Measurements from ENCODE around the gene SPAG8. TPM values are rescaled to one million over a fixed set of nuclear protein-coding genes. Genes with fewer than 3 reads are reported as not detected.

Gene SPAG8
- total RNA-seq, 2 donors from 2014 or later: 0.58 to 0.82 TPM

DNA sequence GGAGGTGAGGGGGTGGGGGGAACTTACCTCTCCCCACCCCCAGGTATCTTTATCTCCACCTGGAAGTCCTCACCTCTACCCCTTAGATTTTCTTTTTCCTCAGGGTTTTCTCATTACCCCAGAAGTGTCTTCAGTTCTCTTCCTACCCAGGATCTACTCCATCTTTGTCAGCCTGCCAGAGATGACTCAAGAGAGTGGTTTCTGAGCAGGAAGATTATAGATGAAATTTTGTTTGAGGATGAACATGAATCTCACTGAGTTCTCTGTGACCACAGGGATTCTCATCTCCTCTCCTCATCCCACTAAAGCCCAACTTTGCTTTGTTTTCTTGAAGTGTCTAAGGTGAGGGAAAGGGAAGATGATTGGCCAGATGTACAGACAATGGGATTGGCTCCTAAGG, 8.0 kb upstream of the SPAG8 start:
- Histone ChIP-seq H3K9me3 (no peaks in the 10 kb centered on the region), H3K36me3 (no peaks in the 10 kb centered on the region), H3K9ac (ENCODE audit: low read depth in 2 of 2, low read length in 2 of 2) (no peak overlapping the region), H3K27me3 (no peaks in the 10 kb centered on the region), H3K4me1 (no peaks in the 10 kb centered on the region), H3K4me3 (no peak overlapping the region), H3K27ac (no peak overlapping the region)
- TF ChIP-seq, protein P1, sequence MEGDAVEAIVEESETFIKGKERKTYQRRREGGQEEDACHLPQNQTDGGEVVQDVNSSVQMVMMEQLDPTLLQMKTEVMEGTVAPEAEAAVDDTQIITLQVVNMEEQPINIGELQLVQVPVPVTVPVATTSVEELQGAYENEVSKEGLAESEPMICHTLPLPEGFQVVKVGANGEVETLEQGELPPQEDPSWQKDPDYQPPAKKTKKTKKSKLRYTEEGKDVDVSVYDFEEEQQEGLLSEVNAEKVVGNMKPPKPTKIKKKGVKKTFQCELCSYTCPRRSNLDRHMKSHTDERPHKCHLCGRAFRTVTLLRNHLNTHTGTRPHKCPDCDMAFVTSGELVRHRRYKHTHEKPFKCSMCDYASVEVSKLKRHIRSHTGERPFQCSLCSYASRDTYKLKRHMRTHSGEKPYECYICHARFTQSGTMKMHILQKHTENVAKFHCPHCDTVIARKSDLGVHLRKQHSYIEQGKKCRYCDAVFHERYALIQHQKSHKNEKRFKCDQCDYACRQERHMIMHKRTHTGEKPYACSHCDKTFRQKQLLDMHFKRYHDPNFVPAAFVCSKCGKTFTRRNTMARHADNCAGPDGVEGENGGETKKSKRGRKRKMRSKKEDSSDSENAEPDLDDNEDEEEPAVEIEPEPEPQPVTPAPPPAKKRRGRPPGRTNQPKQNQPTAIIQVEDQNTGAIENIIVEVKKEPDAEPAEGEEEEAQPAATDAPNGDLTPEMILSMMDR (IDR thresholded peaks at IDR 0.05): no peak
- intact Hi-C loops (cut with DNase I): no loop called here
- DNase-seq: no peak

DNA sequence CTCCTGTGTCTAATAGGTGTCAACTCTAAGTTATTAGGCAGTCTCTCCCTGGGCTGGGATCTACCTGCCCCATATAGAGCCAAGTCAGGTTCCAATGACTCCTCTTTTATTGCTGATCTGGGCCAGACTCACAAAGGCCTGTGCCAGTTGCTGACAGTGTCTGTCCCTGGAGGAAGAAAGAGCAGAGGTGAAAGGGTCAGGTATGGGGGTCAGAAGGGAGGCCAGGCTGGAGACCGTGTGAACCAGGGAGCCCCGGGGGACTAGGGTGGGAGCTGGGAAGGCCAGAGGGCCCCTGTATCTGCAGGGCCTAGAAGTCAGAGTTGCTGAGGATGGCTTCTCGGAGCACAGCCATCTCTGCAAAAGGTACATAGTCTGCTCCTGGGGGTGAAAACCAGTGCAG, 6.3 kb upstream of the SPAG8 start:
- no peaks in the 10 kb centered on the region for H3K36me3 ChIP-seq
- H3K9ac ChIP-seq (ENCODE audit: low read depth in 2 of 2, low read length in 2 of 2): no peak overlapping the region
- no peak overlapping the region for H3K27ac ChIP-seq
- intact Hi-C loops (cut with DNase I): no loop called here
- H3K27me3 ChIP-seq: no peaks in the 10 kb centered on the region
- no peak overlapping the region for H3K4me3 ChIP-seq
- TF ChIP-seq, protein P1 (IDR thresholded peaks at IDR 0.05): no peak
- peaks cover 8% of the 10 kb centered on the region for H3K4me1 ChIP-seq
- DNase-seq: no peak
- H3K9me3 ChIP-seq: no peaks in the 10 kb centered on the region

DNA sequence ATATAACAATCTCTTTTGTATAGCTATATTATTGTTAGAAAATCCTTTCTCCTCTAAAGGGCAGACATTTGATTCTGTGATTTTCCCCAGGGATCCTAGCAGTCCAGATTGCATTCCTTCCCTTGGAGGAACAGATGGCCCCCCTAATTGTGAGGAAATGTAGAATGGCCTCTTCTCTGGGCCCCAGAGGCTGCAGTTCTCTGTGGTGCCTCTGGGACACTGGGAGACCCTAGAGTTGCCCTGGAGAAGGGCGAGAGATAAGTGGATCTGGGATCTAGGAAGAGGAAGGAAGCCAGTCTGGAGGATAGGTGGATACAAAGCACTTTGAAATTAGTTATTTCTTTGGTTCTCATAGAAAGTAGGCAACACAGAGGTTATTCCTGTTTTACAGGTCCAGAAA, 4.6 kb upstream of the SPAG8 start:
- no peak overlapping the region for H3K9ac ChIP-seq (ENCODE audit: low read depth in 2 of 2, low read length in 2 of 2)
- H3K9me3 ChIP-seq: no peaks in the 10 kb centered on the region
- DNase-seq: no peak
- TF ChIP-seq, protein P1 (IDR thresholded peaks at IDR 0.05): no peak
- peaks cover 12% of the 10 kb centered on the region for H3K4me1 ChIP-seq
- no peak overlapping the region for H3K4me3 ChIP-seq
- intact Hi-C loops (cut with DNase I): no loop called here
- no peaks in the 10 kb centered on the region for H3K27me3 ChIP-seq
- no peak overlapping the region for H3K27ac ChIP-seq
- no peaks in the 10 kb centered on the region for H3K36me3 ChIP-seq

DNA sequence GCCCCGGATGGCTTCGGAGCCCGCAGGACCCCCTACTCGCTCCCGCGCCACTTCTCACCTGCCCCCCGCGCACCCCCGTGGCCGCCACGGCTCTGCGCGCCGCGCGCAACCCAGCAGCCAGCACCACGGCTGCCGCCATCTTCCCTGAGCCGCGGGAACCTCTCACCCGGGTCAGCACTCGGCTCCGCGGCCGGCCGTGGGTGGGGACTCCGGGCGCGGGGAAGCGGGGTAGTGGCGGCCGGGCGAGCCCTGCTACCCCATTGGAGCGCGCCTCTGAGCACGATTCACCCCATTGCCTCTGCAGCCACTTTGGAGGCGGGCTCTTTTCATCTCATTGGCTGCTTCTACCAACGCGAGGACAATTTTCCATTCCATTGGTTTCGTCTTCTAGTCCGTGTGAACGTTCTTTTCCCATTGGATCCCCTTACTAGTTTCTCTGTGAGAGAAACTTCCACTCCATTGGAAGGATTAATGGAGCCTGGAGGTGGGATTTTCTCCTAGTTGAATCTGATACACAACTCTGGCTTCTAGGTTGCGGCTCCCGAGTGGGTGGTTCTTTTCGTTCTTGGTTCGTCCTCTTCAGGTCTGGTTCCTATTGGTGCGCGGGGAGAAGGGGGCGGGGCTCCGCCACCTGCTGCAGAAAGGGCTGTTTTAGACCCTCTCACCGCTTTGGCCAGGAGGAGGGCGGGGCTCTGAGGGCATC, 2.9 kb upstream of the SPAG8 start, which contains the start of gene HINT2:
Gene HINT2 (minus strand): TSS at position 202 of the 703 bp plus-strand sequence. CDS start 63 bp downstream, at position 139.
- H3K9me3 ChIP-seq: no peaks in the 10 kb centered on the region
- no peaks in the 10 kb centered on the region for H3K36me3 ChIP-seq
- peak within 1 kb of the TSS; percentile 93 to 94 for H3K9ac ChIP-seq (ENCODE audit: low read depth in 2 of 2, low read length in 2 of 2)
- intact Hi-C loops (cut with DNase I): no loop called here
- H3K27ac ChIP-seq: peak within 1 kb of the TSS; percentile 100
- peak within 1 kb of the TSS; percentile 77 for H3K4me3 ChIP-seq
- DNase-seq: peak; percentile 99
- TF ChIP-seq, protein P1 (IDR thresholded peaks at IDR 0.05): no peak
- H3K27me3 ChIP-seq: no peaks in the 10 kb centered on the region
- peaks cover 14% of the 10 kb centered on the region for H3K4me1 ChIP-seq

DNA sequence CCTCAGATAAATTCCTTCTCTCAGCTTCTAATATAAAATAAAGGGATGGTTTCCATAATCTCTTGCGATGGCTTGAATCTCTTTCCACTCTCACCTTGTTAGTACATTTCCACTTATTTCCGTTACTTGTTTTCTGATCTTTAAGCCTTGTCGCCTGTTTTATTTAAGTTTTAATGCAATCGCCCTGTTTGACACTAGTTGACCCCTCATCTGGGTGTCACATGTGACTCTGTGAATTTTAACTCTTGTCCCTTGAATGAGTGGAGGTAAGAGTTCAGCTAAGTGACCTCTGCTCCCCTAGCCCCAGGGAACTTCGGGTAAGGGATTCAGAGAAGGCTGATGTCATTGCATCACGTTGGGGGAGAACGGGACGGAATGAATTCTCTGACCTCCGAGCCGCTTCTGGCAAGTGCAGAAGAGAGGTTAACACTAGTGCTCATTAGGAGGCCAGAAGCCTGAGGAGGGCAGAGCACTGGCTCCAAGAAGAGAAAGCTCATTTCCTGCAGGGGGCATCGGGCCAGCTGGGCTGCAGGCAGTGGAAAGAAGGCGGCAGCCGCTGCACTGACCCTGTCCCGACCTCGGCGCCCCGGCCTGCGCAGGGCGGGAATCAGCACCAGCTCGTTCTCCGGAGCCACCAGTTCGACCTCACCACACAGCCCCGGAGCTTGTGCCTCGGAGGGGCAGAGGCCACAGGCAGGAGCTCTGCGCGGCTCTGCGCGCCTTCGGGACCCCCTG, 2.2 kb upstream of the SPAG8 start:
- Histone ChIP-seq H3K9ac (ENCODE audit: low read depth in 2 of 2, low read length in 2 of 2) (peak overlapping the region; percentile 93 to 94), H3K27me3 (no peaks in the 10 kb centered on the region), H3K27ac (peak overlapping the region; percentile 100), H3K4me3 (peak overlapping the region; percentile 77), H3K9me3 (no peaks in the 10 kb centered on the region), H3K36me3 (no peaks in the 10 kb centered on the region), H3K4me1 (peaks cover 14% of the 10 kb centered on the region)
- peak; percentile 76 for DNase-seq
- intact Hi-C loops (cut with DNase I): no loop called here
- TF ChIP-seq, protein P1 (IDR thresholded peaks at IDR 0.05): no peak
